A549 (cell line): ENCODE measurements around the gene TMEM163.

Experiments used
- KDM5A ChIP-seq: fragments of 200-600 bp; sonication (generic); IDR thresholded peaks from 2 replicates; pipeline ENCODE4 v1.6.1; 2016; ENCODE audit warnings: antibody characterized with exemption, mild to moderate bottlenecking
- RFX5 ChIP-seq: fragments of 450-650 bp; IDR thresholded peaks from 2 replicates; pipeline ENCODE4 v1.7.1; 2014; ENCODE audit warnings: antibody characterized with exemption, mild to moderate bottlenecking, moderate library complexity
- USF2 ChIP-seq: fragments of 450-650 bp; IDR thresholded peaks from 2 replicates; pipeline ENCODE4 v1.6.1; 2014; ENCODE audit warnings: antibody characterized with exemption
- TF ChIP-seq, protein P1 (sequence below): fragments of >200 bp; sonication (Bioruptor Twin); formaldehyde crosslinking; IDR thresholded peaks from 3 replicates; pipeline ENCODE4 v1.5.1; 2016

- TF ChIP-seq, protein P1, sequence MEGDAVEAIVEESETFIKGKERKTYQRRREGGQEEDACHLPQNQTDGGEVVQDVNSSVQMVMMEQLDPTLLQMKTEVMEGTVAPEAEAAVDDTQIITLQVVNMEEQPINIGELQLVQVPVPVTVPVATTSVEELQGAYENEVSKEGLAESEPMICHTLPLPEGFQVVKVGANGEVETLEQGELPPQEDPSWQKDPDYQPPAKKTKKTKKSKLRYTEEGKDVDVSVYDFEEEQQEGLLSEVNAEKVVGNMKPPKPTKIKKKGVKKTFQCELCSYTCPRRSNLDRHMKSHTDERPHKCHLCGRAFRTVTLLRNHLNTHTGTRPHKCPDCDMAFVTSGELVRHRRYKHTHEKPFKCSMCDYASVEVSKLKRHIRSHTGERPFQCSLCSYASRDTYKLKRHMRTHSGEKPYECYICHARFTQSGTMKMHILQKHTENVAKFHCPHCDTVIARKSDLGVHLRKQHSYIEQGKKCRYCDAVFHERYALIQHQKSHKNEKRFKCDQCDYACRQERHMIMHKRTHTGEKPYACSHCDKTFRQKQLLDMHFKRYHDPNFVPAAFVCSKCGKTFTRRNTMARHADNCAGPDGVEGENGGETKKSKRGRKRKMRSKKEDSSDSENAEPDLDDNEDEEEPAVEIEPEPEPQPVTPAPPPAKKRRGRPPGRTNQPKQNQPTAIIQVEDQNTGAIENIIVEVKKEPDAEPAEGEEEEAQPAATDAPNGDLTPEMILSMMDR: no peak
- TF ChIP-seq RFX5 (no peak), USF2 (no peak), KDM5A (no peak)
Measured at GRCh38 chr2:134469516-134470115, 249.2 kb downstream of the TMEM163 start.
